ENCODE measurements around the gene MYO7A. TPM values are rescaled to one million over a fixed set of nuclear protein-coding genes. Genes with fewer than 3 reads are reported as not detected.

Gene MYO7A
- total RNA-seq, 2 donors from 2014 or later: 3.1 to 102 TPM

DNA sequence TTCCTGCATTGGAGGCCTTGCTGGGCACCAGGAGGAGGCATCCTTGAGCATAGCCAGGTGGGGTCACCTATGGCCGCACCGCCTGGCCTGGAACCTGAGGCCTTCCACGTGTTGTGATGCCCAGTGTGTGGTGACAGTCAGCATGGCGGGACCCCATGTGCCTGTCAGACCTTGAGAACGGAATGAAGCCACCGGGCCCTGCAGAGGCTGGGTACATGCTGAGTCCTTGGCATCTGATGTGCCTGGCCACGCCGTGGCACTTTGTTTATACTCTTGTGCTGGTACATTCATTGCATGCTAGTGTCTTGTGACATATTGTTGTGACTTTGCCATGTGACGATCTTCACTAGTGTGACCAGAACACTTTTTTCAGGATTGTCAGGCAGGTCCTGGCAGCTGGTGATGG is 8.5 kb upstream of the MYO7A start:
- WGBS: 95% methylated on average over 9 of the region's 9 CpGs
- TF ChIP-seq POLR2A (IDR thresholded peaks at IDR 0.05) (no peak), POLR2AphosphoS5 (IDR thresholded peaks at IDR 0.05) (no peak)
- TF ChIP-seq, protein P1, sequence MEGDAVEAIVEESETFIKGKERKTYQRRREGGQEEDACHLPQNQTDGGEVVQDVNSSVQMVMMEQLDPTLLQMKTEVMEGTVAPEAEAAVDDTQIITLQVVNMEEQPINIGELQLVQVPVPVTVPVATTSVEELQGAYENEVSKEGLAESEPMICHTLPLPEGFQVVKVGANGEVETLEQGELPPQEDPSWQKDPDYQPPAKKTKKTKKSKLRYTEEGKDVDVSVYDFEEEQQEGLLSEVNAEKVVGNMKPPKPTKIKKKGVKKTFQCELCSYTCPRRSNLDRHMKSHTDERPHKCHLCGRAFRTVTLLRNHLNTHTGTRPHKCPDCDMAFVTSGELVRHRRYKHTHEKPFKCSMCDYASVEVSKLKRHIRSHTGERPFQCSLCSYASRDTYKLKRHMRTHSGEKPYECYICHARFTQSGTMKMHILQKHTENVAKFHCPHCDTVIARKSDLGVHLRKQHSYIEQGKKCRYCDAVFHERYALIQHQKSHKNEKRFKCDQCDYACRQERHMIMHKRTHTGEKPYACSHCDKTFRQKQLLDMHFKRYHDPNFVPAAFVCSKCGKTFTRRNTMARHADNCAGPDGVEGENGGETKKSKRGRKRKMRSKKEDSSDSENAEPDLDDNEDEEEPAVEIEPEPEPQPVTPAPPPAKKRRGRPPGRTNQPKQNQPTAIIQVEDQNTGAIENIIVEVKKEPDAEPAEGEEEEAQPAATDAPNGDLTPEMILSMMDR (IDR thresholded peaks at IDR 0.05): no peak
- Histone ChIP-seq H3K4me3 (no peak overlapping the region), H3K36me3 (peaks cover 0 to 6% of the 10 kb centered on the region in 2 donors), H3K4me1 (replicated peaks) (no peaks in the 10 kb centered on the region), H3K9me3 (no peaks in the 10 kb centered on the region), H3K27me3 (replicated peaks; ENCODE audit: insufficient read depth) (no peaks in the 10 kb centered on the region), H3K27ac (no peak overlapping the region)
- DNase-seq (ENCODE audit: low spot score): no peak
- intact Hi-C loops (cut with DNase I): no loop called here

DNA sequence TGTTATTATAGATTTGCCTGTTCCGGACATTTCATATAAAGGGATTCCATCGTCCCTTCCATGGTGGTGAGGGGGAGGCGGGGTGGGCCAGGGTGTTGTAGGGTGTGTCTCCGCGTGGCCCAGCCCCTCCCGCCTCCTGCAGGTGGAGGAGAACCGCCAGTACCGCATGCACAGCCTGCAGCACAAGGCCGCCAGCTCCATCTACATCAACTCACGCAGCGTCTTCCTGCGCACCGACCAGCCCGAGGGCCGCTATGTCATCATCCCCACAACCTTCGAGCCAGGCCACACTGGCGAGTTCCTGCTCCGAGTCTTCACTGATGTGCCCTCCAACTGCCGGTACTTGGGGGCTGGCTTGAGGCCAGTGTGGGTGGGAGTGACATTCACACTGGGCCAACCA is 7.5 kb upstream of the MYO7A start:
- WGBS: 92% methylated on average over 19 of the region's 19 CpGs
- Histone ChIP-seq H3K9me3 (no peaks in the 10 kb centered on the region), H3K36me3 (peaks cover 0 to 6% of the 10 kb centered on the region in 2 donors), H3K4me3 (no peak overlapping the region), H3K4me1 (replicated peaks) (no peaks in the 10 kb centered on the region), H3K27ac (no peak overlapping the region), H3K27me3 (replicated peaks; ENCODE audit: insufficient read depth) (no peaks in the 10 kb centered on the region)
- TF ChIP-seq, protein P1 (IDR thresholded peaks at IDR 0.05): no peak
- TF ChIP-seq POLR2A (IDR thresholded peaks at IDR 0.05): no peak
- TF ChIP-seq POLR2AphosphoS5 (IDR thresholded peaks at IDR 0.05): no peak
- DNase-seq (ENCODE audit: low spot score): no peak
- intact Hi-C loops (cut with DNase I): no loop called here

DNA sequence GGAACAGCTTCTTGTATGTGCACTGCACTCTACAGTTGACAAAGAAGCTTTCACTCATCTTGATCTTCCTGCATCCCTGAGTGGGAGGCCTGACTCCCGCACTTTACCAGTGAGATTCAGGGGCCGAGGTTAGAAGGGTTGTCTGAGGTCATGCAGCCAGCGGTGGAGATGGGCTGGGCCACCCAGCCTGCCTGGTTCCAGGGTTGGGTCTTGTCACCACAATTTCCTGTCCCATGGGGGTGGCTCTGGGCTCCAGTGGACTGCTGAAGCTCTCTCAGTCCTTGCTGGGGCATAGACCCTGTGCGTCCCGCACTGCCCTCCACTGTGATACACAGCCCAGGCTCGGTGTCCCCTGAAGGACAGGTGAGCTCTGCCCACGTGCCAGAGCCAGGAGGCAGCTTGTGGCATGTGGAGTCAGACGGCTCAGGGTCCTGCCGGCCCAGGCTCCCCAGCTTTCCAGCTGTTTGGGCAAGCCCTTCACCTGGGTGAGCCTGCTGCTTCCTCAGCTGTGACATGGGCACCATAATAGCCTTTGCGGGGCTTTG is 6.9 kb upstream of the MYO7A start:
- no peak overlapping the region for H3K4me3 ChIP-seq
- no peak overlapping the region for H3K27ac ChIP-seq
- H3K4me1 ChIP-seq (replicated peaks): no peaks in the 10 kb centered on the region
- intact Hi-C loops (cut with DNase I): no loop called here
- H3K36me3 ChIP-seq: peaks cover 0 to 6% of the 10 kb centered on the region in 2 donors
- no peaks in the 10 kb centered on the region for H3K27me3 ChIP-seq (replicated peaks; ENCODE audit: insufficient read depth)
- TF ChIP-seq, protein P1 (IDR thresholded peaks at IDR 0.05): no peak
- TF ChIP-seq POLR2A (IDR thresholded peaks at IDR 0.05): no peak
- TF ChIP-seq POLR2AphosphoS5 (IDR thresholded peaks at IDR 0.05): no peak
- no peaks in the 10 kb centered on the region for H3K9me3 ChIP-seq
- DNase-seq (ENCODE audit: low spot score): no peak
- 84% methylated on average over 10 of the region's 10 CpGs for WGBS

DNA sequence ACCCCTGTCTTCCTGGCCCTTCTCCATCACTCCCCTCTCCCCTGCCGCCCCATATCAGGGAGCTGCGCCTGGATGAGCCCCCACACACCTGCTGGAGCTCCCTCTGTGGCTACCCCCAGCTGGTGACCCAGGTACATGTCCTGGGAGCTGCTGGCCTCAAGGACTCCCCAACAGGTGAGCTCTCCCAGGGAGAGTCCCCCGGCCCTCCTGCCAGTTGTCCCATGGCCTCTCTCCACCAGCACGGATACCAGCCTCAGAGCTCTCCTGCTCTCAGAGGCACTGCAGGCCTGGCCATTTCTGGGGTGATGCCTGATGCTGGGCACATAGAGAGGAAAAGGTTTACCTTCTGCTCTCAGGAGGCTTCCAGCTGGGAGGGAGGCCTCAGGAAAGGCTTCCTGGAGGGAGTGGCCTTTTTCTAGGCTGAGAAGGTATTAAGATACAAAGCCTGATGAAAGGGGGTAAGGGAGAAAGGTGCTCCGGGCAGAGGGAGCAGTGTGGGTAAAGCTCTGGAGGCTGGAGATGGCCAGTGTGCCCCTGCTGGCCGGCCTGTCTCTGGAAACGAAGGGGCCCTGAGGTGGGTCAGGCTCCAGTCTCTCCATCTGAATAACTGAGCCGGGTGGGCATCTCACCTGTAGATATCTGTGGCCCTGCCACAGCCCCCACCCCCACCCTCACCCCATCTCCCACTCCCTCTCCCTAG is 6.0 kb upstream of the MYO7A start:
- intact Hi-C loops (cut with DNase I): no loop called here
- TF ChIP-seq POLR2A (IDR thresholded peaks at IDR 0.05): no peak
- TF ChIP-seq, protein P1 (IDR thresholded peaks at IDR 0.05): no peak
- no peak overlapping the region for H3K27ac ChIP-seq
- no peak for DNase-seq (ENCODE audit: low spot score)
- peaks cover 0 to 6% of the 10 kb centered on the region in 2 donors for H3K36me3 ChIP-seq
- no peaks in the 10 kb centered on the region for H3K4me1 ChIP-seq (replicated peaks)
- H3K27me3 ChIP-seq (replicated peaks; ENCODE audit: insufficient read depth): no peaks in the 10 kb centered on the region
- H3K9me3 ChIP-seq: no peaks in the 10 kb centered on the region
- H3K4me3 ChIP-seq: no peak overlapping the region
- 89% methylated on average over 8 of the region's 8 CpGs for WGBS
